RCC 7860 (cell line): ENCODE measurements around the gene RYR2.

Source experiments
- DNase-seq: peaks from one replicate; pipeline ENCODE4 v3.0.0-alpha.2; 2015; ENCODE audit warnings: low spot score
- FAIRE-seq: peaks from 2 replicates; lab custom pipeline; 2012; peaks lifted over from hg19 to GRCh38; lab: Jason Lieb, UNC

Gene RYR2

DNA sequence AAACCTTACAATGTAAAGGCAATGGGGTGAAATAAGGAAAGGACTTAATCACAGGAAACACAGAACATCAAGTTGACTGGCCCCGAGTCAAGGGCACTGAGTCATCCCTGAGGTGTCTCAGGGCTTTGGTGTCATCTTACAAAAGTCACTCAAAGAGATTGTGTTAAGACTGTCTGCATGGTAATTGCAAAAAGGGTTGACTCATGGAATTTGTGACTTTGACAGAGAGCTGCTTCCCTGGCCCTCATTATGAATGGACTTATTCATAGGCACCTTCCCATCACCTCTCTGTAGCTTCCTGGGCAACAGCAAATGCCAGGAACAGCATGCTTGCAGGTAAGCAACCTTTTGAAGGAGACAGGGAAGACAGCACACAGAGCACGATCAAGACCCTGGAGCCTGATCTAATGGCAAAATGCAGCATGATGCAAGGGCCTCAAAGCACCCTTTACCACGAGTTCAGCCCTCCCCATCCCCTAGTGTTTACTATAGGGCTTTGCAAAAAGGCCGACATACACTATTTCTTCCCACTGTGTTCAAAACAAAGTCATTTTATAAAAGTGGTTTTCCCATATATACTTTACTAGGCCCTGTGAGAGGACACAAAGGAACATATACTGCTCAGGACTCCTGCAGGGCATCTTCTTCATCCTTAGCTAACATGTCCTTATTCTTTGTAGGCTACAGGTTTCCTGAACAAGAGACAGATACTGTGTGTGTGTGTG lies 831.7 kb downstream of the RYR2 start:
- peak; percentile 96 for DNase-seq

DNA sequence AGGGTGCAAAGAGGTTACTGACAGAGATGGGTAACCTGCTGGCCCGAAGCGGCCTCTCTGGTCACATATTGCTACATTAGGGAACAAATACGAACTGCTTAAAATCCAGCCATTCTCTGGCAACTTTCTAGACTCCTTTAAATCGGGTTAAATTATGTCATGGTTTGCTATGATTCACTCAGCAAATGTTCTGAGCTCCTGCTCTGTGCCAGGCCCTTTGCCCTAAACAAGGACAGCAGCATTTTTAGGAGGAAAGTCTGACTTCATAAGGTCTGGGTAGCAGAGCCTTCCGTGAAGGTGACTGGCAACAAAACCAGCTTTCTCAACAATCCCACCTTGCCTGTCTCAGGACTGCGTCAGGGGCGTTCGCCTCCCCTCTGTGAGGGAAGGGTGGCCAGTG lies 833.3 kb downstream of the RYR2 start:
- peak; percentile 13 for DNase-seq
- FAIRE-seq: peak; percentile 7

More for the DNA sequence above, 831.7 kb downstream of the RYR2 start:
- peak; percentile 99 for FAIRE-seq

DNA sequence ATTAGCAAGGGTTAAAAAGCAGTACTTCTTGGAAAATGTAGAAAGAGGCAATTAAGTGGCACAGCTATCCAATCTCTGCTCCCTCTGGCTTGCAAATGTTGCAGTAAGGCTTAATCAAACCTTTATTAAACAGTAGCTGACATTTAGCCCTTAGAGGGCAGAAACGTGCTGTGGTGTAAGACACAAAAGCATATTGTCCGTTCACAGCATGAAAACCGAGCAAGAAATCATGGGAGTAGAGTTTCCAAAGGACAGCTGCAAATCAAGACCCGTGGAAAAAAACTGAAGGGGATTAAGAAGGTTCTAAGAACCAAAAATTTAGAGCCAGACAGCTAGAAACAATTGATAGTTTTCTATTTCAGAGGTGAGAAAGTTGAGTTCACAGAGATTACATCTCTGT lies 835.6 kb downstream of the RYR2 start:
- no peak for FAIRE-seq
- DNase-seq: no peak

DNA sequence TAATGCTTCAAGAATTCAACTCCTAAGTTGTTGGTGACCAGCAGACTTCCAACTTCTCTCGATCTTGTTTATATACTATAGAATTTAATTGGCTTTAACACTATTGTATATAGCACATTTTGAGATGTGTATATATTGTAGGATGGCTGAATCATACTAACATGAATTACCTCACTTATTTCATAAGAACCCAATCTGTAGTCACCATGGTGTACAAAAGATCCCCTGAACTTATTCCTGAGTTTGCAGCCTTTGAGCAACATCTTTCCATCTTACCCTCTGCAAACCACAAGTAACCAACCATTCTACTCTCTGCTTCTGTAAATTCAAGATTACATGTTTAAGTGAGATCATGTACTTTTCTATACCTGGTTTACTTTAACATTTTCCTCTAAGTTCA lies 836.4 kb downstream of the RYR2 start:
- no peak for DNase-seq
- no peak for FAIRE-seq

DNA sequence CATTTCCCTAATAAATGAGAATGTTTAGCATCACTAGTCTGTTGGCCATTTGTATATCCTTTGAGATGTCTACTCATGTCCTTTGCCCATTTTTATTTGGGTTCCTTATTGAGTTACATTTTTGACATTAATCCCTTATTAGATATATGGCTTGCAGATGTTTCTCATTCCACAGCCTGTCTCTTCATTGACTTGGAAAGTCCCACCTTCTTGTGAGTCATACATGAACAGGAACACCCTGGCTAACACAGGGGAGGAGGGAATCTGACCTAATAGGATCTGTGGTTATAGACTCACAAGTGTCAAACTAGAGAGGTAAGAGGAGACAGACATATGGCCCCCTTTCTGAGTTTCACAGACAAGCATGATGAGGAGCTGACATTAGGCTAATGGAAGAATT lies 837.2 kb downstream of the RYR2 start:
- DNase-seq (peak; percentile 80), FAIRE-seq (peak; percentile 94)
